GM12865 (cell line): ENCODE results near the gene ZFHX3.

Source experiments
- DNase-seq: peaks from one replicate; pipeline ENCODE4 v3.0.0; 2010; ENCODE audit warnings: low read depth
- H3K4me3 ChIP-seq: 2 replicates; pipeline ENCODE4 v1.5.1; 2011; ENCODE audit warnings: mild to moderate bottlenecking, low read depth, low read length, control low read depth
- TF ChIP-seq, protein P1 (sequence below): IDR thresholded peaks from 2 replicates; pipeline ENCODE4 v1.5.1; 2011; ENCODE audit warnings: low read length, control low read depth, low read depth, inconsistent platforms; ENCODE audit not compliant: insufficient read depth; ENCODE audit errors: missing control alignments

The ZFHX3 gene

DNA sequence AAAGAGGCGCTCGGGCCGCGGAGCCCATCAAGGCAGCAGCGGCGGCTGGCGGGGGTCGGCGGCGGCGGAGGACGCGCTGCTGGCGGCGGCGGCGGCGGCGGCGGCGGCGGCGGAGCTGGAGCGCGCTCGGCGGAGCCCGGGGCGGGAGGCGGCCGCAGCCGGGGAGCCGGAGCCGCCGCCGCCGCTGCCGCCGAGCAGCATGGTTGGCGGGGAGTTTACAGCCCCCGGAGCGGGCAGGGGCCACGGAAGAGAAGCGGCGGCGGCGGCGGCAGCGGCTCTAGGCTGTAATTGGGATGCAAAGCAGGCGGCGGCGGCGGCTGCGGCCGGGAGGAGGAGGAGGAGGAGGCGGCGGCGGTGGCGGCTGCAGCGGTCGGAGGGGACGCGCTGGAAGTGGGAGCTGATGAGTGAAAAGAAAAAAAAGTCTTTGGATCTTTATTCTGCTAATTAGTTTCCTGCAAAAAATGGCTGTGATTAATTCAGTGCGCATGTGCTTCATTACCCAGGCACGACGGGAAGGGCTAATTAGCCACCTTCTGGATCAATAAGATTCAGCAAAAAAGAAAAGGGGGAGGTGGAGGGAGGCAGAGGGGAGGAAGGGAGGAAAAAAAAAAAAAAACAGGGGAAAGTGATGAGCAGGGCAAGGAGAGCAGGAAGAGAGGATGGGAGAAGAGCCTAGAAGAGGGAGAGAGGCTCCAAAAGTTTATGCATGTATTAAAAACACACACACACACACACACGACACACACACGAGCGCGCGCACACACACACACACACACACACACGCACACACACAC is 10.9 kb upstream of the ZFHX3 start:
- peak; percentile 60 for DNase-seq
- H3K4me3 ChIP-seq = peak overlapping the region; percentile 73
- TF ChIP-seq, protein P1, sequence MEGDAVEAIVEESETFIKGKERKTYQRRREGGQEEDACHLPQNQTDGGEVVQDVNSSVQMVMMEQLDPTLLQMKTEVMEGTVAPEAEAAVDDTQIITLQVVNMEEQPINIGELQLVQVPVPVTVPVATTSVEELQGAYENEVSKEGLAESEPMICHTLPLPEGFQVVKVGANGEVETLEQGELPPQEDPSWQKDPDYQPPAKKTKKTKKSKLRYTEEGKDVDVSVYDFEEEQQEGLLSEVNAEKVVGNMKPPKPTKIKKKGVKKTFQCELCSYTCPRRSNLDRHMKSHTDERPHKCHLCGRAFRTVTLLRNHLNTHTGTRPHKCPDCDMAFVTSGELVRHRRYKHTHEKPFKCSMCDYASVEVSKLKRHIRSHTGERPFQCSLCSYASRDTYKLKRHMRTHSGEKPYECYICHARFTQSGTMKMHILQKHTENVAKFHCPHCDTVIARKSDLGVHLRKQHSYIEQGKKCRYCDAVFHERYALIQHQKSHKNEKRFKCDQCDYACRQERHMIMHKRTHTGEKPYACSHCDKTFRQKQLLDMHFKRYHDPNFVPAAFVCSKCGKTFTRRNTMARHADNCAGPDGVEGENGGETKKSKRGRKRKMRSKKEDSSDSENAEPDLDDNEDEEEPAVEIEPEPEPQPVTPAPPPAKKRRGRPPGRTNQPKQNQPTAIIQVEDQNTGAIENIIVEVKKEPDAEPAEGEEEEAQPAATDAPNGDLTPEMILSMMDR = no peak

DNA sequence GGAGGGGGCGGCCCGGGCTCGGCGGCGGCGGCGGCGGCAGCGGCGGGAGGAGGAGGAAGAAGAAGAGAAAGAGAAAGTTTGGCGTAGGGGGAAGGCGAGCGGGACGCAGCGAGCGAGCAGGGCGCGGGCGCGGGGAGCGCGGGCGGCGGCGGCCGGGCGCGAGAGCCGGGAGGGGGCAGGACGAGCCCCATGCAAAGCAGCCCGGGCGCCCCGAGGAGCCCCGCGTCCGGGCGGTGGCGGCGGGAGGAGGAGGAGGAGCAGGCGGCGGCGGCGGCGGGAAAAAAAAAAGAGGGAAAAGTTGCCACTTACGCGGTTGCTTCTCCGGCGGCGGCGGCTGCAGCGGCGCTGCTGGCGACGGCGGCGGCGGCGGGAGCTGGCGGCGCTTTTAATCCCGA is 10.3 kb upstream of the ZFHX3 start:
- TF ChIP-seq, protein P1 = no peak
- peak overlapping the region; percentile 54 for H3K4me3 ChIP-seq
- DNase-seq = peak; percentile 70

DNA sequence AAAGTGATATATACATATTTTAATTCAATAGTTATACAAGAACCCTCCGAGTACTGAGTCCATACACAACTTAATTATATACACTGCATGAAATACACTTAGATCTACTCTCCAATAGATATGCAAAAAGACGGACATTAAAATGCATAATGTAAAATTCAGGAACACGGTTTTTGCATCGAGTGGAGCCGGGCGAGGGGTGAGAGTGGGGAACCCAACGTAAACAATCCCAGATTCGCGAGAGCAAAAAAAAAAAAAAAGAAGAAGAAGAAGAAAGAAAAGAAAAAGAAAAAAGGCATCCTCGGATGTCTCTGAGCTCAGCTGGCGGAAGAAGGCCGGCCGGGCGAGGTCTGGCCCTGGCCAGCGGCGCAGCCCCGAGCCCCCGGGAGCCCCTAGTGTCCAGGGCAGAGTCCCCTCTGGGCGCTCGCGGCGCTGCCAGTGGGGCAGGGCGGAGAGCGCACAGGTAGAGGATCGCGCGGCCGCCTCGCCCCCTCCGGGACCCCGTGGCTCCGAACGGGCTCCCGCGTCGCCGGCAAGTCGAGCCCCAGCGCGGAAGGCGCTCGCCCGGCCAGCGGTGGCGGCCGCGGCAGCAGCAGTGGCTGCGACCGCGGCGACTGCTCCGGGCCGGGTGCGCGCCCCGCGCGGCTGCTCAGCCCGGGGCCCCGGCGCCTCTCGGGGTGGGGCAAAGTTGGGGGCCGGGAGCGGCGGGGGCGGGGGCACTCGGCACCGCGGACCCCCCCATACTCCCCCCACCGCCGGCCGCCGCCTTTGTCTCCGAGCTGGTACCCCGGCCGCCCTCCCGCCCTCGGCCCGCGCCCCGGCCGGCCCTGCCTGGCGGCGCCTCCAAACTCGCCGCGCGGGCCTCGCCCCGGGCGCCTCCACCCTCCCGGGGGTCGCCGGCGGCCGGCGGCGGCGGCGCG is 9.6 kb upstream of the ZFHX3 start:
- peak; percentile 54 for DNase-seq
- peak overlapping the region; percentile 53 for H3K4me3 ChIP-seq

DNA sequence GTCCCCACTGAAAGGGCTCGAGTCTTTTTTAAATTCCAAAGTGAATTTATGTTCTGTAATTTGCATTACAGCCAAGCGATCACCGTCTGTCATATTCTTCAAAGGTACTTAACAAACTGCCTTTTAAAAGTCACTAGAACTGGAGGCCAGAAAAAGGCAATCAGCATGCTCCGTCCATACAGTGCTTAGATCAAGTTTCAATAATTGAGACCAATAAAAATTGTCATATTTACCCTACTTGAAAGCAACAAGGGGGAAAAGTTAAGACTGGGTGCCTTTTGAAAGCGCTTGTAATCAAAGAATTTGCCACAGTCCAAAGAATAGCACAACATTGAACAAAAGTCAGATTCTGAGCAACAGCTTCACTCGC is 9.0 kb upstream of the ZFHX3 start:
- no peak overlapping the region; the same call in 1 of the 2 replicates for H3K4me3 ChIP-seq

More for the DNA sequence above, 9.6 kb upstream of the ZFHX3 start:
- TF ChIP-seq, protein P1 = peak; percentile 3

DNA sequence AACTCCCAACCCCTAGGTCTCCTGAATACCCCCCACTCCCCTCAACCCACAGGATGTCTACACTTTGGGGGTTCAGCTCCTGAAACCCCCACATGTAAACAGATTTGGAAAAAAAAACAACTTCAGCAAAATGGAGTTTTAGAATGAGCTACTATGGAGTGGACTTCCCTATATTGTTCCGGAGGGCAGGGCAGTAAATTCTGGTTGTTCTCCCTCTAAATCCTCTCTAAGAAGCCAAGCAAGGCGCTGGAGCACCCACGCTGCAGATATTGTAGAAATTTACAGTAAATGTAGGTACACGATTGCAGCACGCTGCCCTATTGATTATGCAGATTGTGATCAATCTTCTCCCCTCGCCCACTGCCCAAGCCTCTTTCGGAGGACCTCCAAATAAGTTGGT is 8.5 kb upstream of the ZFHX3 start:
- TF ChIP-seq, protein P1 = no peak
- DNase-seq = no peak
- H3K4me3 ChIP-seq = no peak overlapping the region

More for the DNA sequence above, 9.0 kb upstream of the ZFHX3 start:
- DNase-seq = no peak
- TF ChIP-seq, protein P1 = no peak

DNA sequence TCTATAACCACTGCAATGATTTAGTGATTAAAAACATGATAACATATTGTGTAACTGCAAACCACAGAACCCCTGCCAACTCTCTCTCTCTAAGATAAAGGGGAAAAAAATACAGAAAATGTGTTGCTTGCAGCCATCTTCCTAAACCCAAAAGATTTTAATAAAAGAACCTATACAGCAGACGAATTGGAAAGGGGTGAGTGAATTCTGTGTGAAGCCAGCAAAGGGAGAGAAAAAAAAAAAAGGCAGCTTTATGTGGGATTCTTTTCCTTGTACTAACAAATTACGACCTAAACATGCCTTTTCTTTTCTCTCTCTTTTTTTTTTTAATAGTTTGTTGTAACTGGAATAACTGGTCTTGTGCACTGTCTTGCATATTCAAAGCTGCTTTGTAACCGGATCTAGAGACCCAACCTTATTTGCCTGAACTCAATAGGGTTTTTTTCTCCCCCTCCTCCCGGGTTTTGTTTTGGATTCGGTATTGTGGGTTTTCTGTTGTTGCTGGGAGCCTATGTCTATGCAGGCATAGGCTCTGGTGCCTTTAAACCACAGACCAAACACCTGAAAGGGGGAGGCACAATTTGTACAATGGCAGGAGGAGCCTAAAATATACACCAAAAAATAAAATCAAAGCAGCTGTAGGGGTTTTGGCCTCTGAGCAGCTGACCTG is 7.0 kb upstream of the ZFHX3 start:
- TF ChIP-seq, protein P1 = no peak
- DNase-seq = peak; percentile 53
- H3K4me3 ChIP-seq = no peak overlapping the region
